ENCODE measurements around the gene DNAJA3. TPM values are rescaled to one million over a fixed set of nuclear protein-coding genes. Genes with fewer than 3 reads are reported as not detected.

Gene DNAJA3
- total RNA-seq, 1 donor from 2014 or later: 36.4 TPM

DNA sequence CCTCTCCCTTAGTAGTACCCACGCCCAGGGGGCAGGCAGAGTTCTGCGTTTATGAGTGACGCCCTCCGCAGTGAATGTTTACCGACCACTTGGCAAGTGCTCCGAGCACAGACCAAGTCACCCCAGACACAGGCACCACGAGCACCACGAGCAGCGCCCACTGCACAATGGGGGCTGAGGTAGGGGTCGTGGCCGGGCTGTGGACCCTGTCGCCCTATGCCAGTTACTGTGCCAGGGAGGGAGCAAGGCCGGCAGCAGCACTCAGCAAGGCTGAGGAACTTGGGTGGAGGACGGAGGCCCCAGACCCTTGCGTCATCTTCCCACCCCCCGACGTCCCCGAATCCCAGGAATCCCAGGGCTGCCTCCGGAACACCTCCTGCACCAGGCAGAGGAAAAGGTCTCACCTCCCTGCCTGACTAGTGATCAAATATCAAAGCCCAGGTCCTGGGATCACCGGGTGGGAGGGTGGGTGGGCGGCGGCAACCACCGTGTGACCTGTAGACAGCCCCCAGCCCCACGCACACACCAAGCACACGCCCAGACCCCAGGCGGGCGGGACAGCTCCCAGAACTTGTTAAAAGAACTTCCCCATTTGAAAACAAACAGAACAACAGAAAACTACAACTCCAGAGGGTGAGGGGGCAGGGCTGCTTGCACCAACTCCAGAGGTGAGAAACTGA, 48.6 kb upstream of the DNAJA3 start:
- no peak for TF ChIP-seq CTCF (IDR thresholded peaks at IDR 0.05; ENCODE audit: insufficient read depth, low read depth, low read length)
- TF ChIP-seq EZH2 (IDR thresholded peaks at IDR 0.05; ENCODE audit: insufficient read depth, low read length): no peak
- Histone ChIP-seq H3K4me3 (ENCODE audit: insufficient read depth, low read depth, low read length) (no peak overlapping the region), H3K27me3 (ENCODE audit: insufficient read depth, low read length) (no peaks in the 10 kb centered on the region), H4K20me1 (ENCODE audit: insufficient read depth, low read length) (peaks cover 84% of the 10 kb centered on the region), H3K79me2 (ENCODE audit: insufficient read depth, low read length) (peaks cover 84% of the 10 kb centered on the region), H3K27ac (ENCODE audit: low read depth, low read length) (peak overlapping the region; percentile 81), H2AFZ (ENCODE audit: low read depth, low read length) (no peak overlapping the region), H3K9ac (ENCODE audit: low read length) (peak overlapping the region; percentile 70), H3K4me2 (ENCODE audit: low read length) (peak overlapping the region; percentile 82), H3K4me1 (ENCODE audit: insufficient read depth, low read length) (peaks cover 67% of the 10 kb centered on the region), H3K36me3 (ENCODE audit: insufficient read depth, low read length) (no peaks in the 10 kb centered on the region), H3K9me3 (ENCODE audit: insufficient read depth, low read depth, low read length) (no peaks in the 10 kb centered on the region)
- Mint-ChIP-seq H3K9me3 (ENCODE audit: unreplicated experiment) (no peaks in the 10 kb centered on the region), H3K4me1 (ENCODE audit: low read depth, unreplicated experiment) (peaks cover 16% of the 10 kb centered on the region), H3K36me3 (ENCODE audit: low read depth, unreplicated experiment) (peaks cover 2% of the 10 kb centered on the region), H3K4me3 (ENCODE audit: unreplicated experiment) (peak overlapping the region; percentile 54), H3K27me3 (ENCODE audit: low read depth, unreplicated experiment) (no peaks in the 10 kb centered on the region), H3K27ac (ENCODE audit: unreplicated experiment) (no peak overlapping the region)
- no peak for DNase-seq (ENCODE audit: low read depth)
- FAIRE-seq: no peak

DNA sequence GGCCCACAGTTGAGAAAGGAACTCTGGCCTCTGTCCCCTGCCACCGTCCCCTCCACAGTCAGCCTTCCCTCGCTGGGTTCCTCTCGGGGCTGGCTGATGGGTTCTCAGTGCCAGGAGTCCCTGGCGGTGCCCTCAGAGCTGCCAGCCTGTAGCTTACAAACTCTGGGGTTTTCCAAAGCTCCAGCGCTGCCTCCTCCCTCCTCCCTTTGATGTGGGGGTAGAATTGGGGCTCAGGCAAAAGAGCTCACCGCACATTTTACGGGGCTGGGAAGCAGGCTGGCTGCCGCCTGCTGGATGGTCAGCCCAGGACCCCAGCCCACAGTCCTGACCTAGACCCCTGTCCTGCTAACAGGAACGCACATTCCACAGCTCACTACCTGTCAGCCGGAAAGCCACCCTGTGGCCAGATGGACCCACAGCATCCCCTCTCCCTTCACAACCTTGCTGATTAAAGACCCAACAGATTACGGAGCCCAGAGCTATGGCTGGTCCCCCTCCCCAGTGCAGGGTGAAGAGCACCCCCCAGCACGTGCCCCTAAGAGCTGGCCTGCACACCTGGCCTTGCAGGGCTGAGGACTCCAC, 48.0 kb upstream of the DNAJA3 start:
- Mint-ChIP-seq H3K27me3 (ENCODE audit: low read depth, unreplicated experiment) (no peaks in the 10 kb centered on the region), H3K36me3 (ENCODE audit: low read depth, unreplicated experiment) (peaks cover 2% of the 10 kb centered on the region), H3K27ac (ENCODE audit: unreplicated experiment) (no peak overlapping the region), H3K4me1 (ENCODE audit: low read depth, unreplicated experiment) (peaks cover 16% of the 10 kb centered on the region), H3K9me3 (ENCODE audit: unreplicated experiment) (no peaks in the 10 kb centered on the region), H3K4me3 (ENCODE audit: unreplicated experiment) (no peak overlapping the region)
- no peak overlapping the region for H2AFZ ChIP-seq (ENCODE audit: low read depth, low read length)
- H3K4me3 ChIP-seq (ENCODE audit: insufficient read depth, low read depth, low read length): no peak overlapping the region
- no peak overlapping the region for H3K9ac ChIP-seq (ENCODE audit: low read length)
- no peak for TF ChIP-seq EZH2 (IDR thresholded peaks at IDR 0.05; ENCODE audit: insufficient read depth, low read length)
- TF ChIP-seq CTCF (IDR thresholded peaks at IDR 0.05; ENCODE audit: insufficient read depth, low read depth, low read length): no peak
- FAIRE-seq (no peak), DNase-seq (ENCODE audit: low read depth) (no peak)
- H4K20me1 ChIP-seq (ENCODE audit: insufficient read depth, low read length): peaks cover 82% of the 10 kb centered on the region
- no peaks in the 10 kb centered on the region for H3K9me3 ChIP-seq (ENCODE audit: insufficient read depth, low read depth, low read length)
- peak overlapping the region; percentile 42 for H3K4me2 ChIP-seq (ENCODE audit: low read length)
- no peaks in the 10 kb centered on the region for H3K36me3 ChIP-seq (ENCODE audit: insufficient read depth, low read length)
- peaks cover 80% of the 10 kb centered on the region for H3K79me2 ChIP-seq (ENCODE audit: insufficient read depth, low read length)
- no peak overlapping the region for H3K27ac ChIP-seq (ENCODE audit: low read depth, low read length)
- H3K4me1 ChIP-seq (ENCODE audit: insufficient read depth, low read length): peaks cover 66% of the 10 kb centered on the region
- H3K27me3 ChIP-seq (ENCODE audit: insufficient read depth, low read length): no peaks in the 10 kb centered on the region

DNA sequence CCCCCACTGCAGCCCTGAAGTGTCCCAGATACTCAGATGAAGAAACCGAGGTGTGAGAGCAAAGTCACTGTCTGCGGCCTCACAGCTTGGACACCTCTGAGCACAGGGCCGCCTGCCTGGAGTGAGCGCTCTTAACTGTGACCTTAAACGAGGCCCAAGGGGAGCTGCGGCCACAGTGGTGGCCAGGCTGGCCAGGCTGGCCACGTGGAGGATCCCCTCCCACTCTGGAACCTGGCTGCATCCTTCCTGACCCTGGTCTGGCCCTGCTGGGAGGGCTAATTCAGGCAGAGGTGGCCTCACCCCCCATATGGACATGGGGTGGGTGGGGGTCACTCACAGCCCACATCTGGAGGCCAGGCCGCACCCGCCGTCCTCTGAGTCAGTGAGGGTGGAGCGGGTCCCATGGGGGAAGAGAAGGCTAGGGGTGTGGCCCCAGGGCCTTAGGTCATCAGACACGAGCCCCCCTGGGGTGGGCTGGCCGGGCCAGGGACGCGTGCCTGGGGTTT, 47.5 kb upstream of the DNAJA3 start:
- H3K4me3 Mint-ChIP-seq (ENCODE audit: unreplicated experiment): no peak overlapping the region
- H3K4me2 ChIP-seq (ENCODE audit: low read length): peak overlapping the region; percentile 42
- H3K9me3 ChIP-seq (ENCODE audit: insufficient read depth, low read depth, low read length): no peaks in the 10 kb centered on the region
- no peaks in the 10 kb centered on the region for H3K36me3 ChIP-seq (ENCODE audit: insufficient read depth, low read length)
- no peak overlapping the region for H3K27ac ChIP-seq (ENCODE audit: low read depth, low read length)
- no peaks in the 10 kb centered on the region for H3K27me3 ChIP-seq (ENCODE audit: insufficient read depth, low read length)
- H3K27me3 Mint-ChIP-seq (ENCODE audit: low read depth, unreplicated experiment): no peaks in the 10 kb centered on the region
- H3K36me3 Mint-ChIP-seq (ENCODE audit: low read depth, unreplicated experiment): peaks cover 2% of the 10 kb centered on the region
- no peak overlapping the region for H2AFZ ChIP-seq (ENCODE audit: low read depth, low read length)
- H3K4me1 ChIP-seq (ENCODE audit: insufficient read depth, low read length): peaks cover 60% of the 10 kb centered on the region
- H3K79me2 ChIP-seq (ENCODE audit: insufficient read depth, low read length): peaks cover 77% of the 10 kb centered on the region
- no peak overlapping the region for H3K27ac Mint-ChIP-seq (ENCODE audit: unreplicated experiment)
- H3K4me1 Mint-ChIP-seq (ENCODE audit: low read depth, unreplicated experiment): peaks cover 13% of the 10 kb centered on the region
- TF ChIP-seq CTCF (IDR thresholded peaks at IDR 0.05; ENCODE audit: insufficient read depth, low read depth, low read length) (no peak), EZH2 (IDR thresholded peaks at IDR 0.05; ENCODE audit: insufficient read depth, low read length) (no peak)
- FAIRE-seq: no peak
- no peak overlapping the region for H3K4me3 ChIP-seq (ENCODE audit: insufficient read depth, low read depth, low read length)
- no peak overlapping the region for H3K9ac ChIP-seq (ENCODE audit: low read length)
- no peaks in the 10 kb centered on the region for H3K9me3 Mint-ChIP-seq (ENCODE audit: unreplicated experiment)
- no peak for DNase-seq (ENCODE audit: low read depth)
- H4K20me1 ChIP-seq (ENCODE audit: insufficient read depth, low read length): peaks cover 81% of the 10 kb centered on the region
